Measurements from ENCODE around the gene STK24.

DNA sequence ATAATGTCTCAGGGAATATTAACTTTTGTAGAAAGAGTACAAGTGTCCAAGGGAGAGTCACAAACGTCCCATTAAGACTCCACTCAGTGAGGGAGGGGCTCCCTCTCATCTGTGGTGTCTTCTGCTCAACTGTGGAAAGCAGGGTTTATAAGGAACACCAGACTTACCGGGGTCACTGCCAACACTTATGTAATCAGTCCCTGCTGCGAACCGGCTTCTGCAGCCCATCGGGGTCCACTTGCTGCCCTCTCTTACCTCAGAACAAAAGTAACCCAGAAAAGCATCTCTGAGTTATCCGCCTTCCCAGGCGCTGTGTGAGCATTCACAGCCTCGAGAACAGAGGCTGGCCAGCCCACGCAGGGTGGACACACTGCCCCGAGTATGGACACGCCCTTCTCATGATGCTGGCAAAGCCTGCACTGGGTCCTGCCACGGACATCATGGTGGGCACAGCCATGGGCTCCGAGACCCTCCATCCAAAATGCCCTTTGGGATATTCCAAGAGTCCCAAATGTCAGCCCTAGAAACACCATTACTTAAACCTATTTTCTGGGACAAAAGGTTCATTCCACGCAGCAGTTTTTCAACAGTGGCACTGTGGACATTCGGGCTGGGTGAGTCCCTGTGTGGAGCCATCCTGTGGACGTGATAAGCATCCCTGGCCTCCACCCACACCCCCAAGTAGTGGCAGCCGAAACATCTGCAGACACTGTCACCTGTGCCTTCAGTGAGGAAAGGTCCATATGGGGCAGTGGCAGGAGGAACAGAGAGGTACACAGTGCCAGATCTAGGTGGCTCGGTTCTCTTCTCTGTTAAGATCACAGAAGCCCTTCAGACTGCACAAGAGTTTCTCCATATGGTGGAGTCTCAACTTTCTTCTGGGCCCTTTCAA is 63.9 kb downstream of the STK24 start:
- no peak for TF ChIP-seq EZH2 (IDR thresholded peaks at IDR 0.05; ENCODE audit: borderline replicate concordance, low read depth, low read length, poor library complexity, severe bottlenecking)
- TF ChIP-seq CTCF (conservative IDR thresholded peaks at IDR 0.05; ENCODE audit: low read depth, low read length), result no peak

Data from A673 (cell line).